Sigmoid colon (tissue), 7 donors: ENCODE measurements around the gene SESN3. TPM values are rescaled to one million over a fixed set of nuclear protein-coding genes. Genes with fewer than 3 reads are reported as not detected.
"Not testable (repeated sequence)": the region's sequence is repeated elsewhere in the genome, so short reads cannot be mapped to it uniquely, and the experiment has no call there.

Experiments used
- DNase-seq: peaks from one replicate; pipeline ENCODE4 v3.0.0-alpha.2; 2019
- H3K27ac ChIP-seq, 4 donors: fragments of 200-600 bp; sonication (generic); one replicate each; pipeline ENCODE4 v1.5.1; 2016 to 2019; ENCODE audit warnings: mild to moderate bottlenecking in 1 of 4
- H3K27me3 ChIP-seq, 3 donors: fragments of 200-600 bp; sonication (generic); one replicate each; pipeline ENCODE4 v1.5.1; 2019; ENCODE audit warnings: mild to moderate bottlenecking in 1 of 3
- H3K36me3 ChIP-seq, 4 donors: fragments of 200-600 bp; sonication (generic); one replicate each; pipeline ENCODE4 v1.5.1; 2016 to 2019
- H3K4me1 ChIP-seq, 4 donors: fragments of 200-600 bp; sonication (generic); one replicate each; pipeline ENCODE4 v1.5.1; 2017 to 2019
- H3K4me3 ChIP-seq, 4 donors: fragments of 200-600 bp; sonication (generic); one replicate each; pipeline ENCODE4 v1.5.1; 2017 to 2019; ENCODE audit warnings: mild to moderate bottlenecking in 2 of 4, moderate library complexity in 1 of 4
- H3K9me3 ChIP-seq, 4 donors: fragments of 200-600 bp in 3 of 4; sonication (generic) in 3 of 4; one replicate each; pipeline versions ENCODE4 v1.5.1 to v1.6.1; 2013 to 2019
- CTCF ChIP-seq, 4 experiments: fragments of 450-650 bp in 3 of 4; fragments of 200-600 bp in 1 of 4; IDR thresholded peaks; one replicate each; pipeline ENCODE4 v1.5.1; 2016 to 2019; ENCODE audit warnings: antibody characterized with exemption in 4 of 4, mild to moderate bottlenecking in 3 of 4, moderate library complexity in 2 of 4
- EP300 ChIP-seq, 4 donors: sonication (generic); formaldehyde crosslinking; IDR thresholded peaks; one replicate each; pipeline ENCODE4 v1.6.1; 2017; ENCODE audit warnings: antibody characterized with exemption in 4 of 4
- POLR2A ChIP-seq, 2 donors: fragments of 450-650 bp; IDR thresholded peaks; one replicate each; pipeline ENCODE4 v1.6.1; 2016; ENCODE audit warnings: antibody characterized with exemption in 2 of 2, mild to moderate bottlenecking in 2 of 2, moderate library complexity in 2 of 2
- POLR2AphosphoS5 ChIP-seq, 4 donors: sonication (generic); formaldehyde crosslinking; IDR thresholded peaks; one replicate each; pipeline ENCODE4 v1.6.1; 2017; ENCODE audit warnings: antibody characterized with exemption in 4 of 4
- WGBS, 2 donors: extraction: QIAGEN DNeasy Blood & Tissue Kit; methylation state at CpG; one replicate each; pipeline ENCODE4 v1.1.7; 2013; 5-methylcytosine and 5-hydroxymethylcytosine counted together
- intact Hi-C: fragments of 100-400 bp; cut with DNase I; formaldehyde crosslinking; loops from one replicate; pipeline ENCODE4 v1.15.1; 2023
- polyA plus RNA-seq, 3 donors: library from polyadenylated mRNA; stranded (reverse); fragments of 200-250 nt; gene quantifications; one replicate each; pipeline ENCODE4 v1.2.3, GENCODE V29; 2013
- total RNA-seq, 4 donors: library from RNA; depleted of rRNA; stranded (reverse); fragments of >200 nt; gene quantifications; one replicate each; pipeline ENCODE4 v1.1.0, GENCODE V29; 2016
- donor health status: healthy with polysubstance abuse.
- donor health status: Bipolar disorder and iron deficiency.
- donor health status: healthy.

SESN3 gene
- total and polyA plus RNA-seq, 7 donors: 2.1 to 20.8 (median 8.7) TPM

GRCh38 chr11:95222817-95223216 is 8.2 kb downstream of the SESN3 start:
- TF ChIP-seq EP300 (IDR thresholded peaks at IDR 0.05) (no peak), CTCF (IDR thresholded peaks at IDR 0.05) (no peak), POLR2AphosphoS5 (IDR thresholded peaks at IDR 0.05) (no peak), POLR2A (IDR thresholded peaks at IDR 0.05) (no peak)
- H3K27ac ChIP-seq: no peak overlapping the region
- H3K27me3 ChIP-seq: no peaks in the 10 kb centered on the region
- intact Hi-C loops: no loop called here
- 62 to 71% methylated on average over 3 of the region's 3 CpGs for WGBS, 2 donors
- H3K4me1 ChIP-seq: no peaks in the 10 kb centered on the region
- no peak overlapping the region for H3K4me3 ChIP-seq
- no peaks in the 10 kb centered on the region for H3K9me3 ChIP-seq
- no peak for DNase-seq
- no peaks in the 10 kb centered on the region for H3K36me3 ChIP-seq

GRCh38 chr11:95219599-95219998 is 11.4 kb downstream of the SESN3 start:
- no peak overlapping the region for H3K4me3 ChIP-seq
- 95 to 96% methylated on average over 3 of the region's 3 CpGs for WGBS, 2 donors
- H3K27ac ChIP-seq: no peak overlapping the region
- intact Hi-C loops: no loop called here
- H3K9me3 ChIP-seq: no peaks in the 10 kb centered on the region
- TF ChIP-seq EP300 (IDR thresholded peaks at IDR 0.05) (no peak), CTCF (IDR thresholded peaks at IDR 0.05) (no peak), POLR2AphosphoS5 (IDR thresholded peaks at IDR 0.05) (no peak), POLR2A (IDR thresholded peaks at IDR 0.05) (no peak)
- DNase-seq: no peak
- H3K27me3 ChIP-seq: no peaks in the 10 kb centered on the region
- no peaks in the 10 kb centered on the region for H3K36me3 ChIP-seq
- no peaks in the 10 kb centered on the region for H3K4me1 ChIP-seq

GRCh38 chr11:95218149-95218548 is 12.9 kb downstream of the SESN3 start:
- 99% methylated on average over 2 of the region's 2 CpGs for WGBS, 2 donors
- DNase-seq: no peak
- H3K27me3 ChIP-seq: no peaks in the 10 kb centered on the region
- intact Hi-C loops: no loop called here
- H3K36me3 ChIP-seq: no peaks in the 10 kb centered on the region
- H3K27ac ChIP-seq: no peak overlapping the region
- no peak overlapping the region for H3K4me3 ChIP-seq
- no peaks in the 10 kb centered on the region for H3K9me3 ChIP-seq
- no peak for TF ChIP-seq POLR2AphosphoS5 (IDR thresholded peaks at IDR 0.05)
- TF ChIP-seq EP300 (IDR thresholded peaks at IDR 0.05): no peak
- TF ChIP-seq POLR2A (IDR thresholded peaks at IDR 0.05): no peak
- no peak for TF ChIP-seq CTCF (IDR thresholded peaks at IDR 0.05)
- H3K4me1 ChIP-seq: no peaks in the 10 kb centered on the region

GRCh38 chr11:95212609-95213008 is 18.4 kb downstream of the SESN3 start:
- Histone ChIP-seq H3K4me3 (no peak overlapping the region), H3K4me1 (no peaks in the 10 kb centered on the region), H3K36me3 (no peaks in the 10 kb centered on the region), H3K27me3 (no peaks in the 10 kb centered on the region), H3K9me3 (no peaks in the 10 kb centered on the region), H3K27ac (no peak overlapping the region)
- TF ChIP-seq POLR2A (IDR thresholded peaks at IDR 0.05) (no peak), EP300 (IDR thresholded peaks at IDR 0.05) (no peak), POLR2AphosphoS5 (IDR thresholded peaks at IDR 0.05) (no peak), CTCF (IDR thresholded peaks at IDR 0.05) (no peak)
- WGBS, 2 donors: 93 to 97% methylated on average over 1 of the region's 1 CpG
- intact Hi-C loops: no loop called here
- no peak for DNase-seq

GRCh38 chr11:95209535-95209934 is 21.5 kb downstream of the SESN3 start:
- 89 to 97% methylated on average over 6 of the region's 6 CpGs for WGBS, 2 donors
- DNase-seq, H3K9me3 ChIP-seq, H3K36me3 ChIP-seq, intact Hi-C loops, H3K4me1 ChIP-seq, H3K27ac ChIP-seq, H3K27me3 ChIP-seq, H3K4me3 ChIP-seq: not testable (repeated sequence)
